H9 (cell line): ENCODE data around the gene SFXN5. TPM values are rescaled to one million over a fixed set of nuclear protein-coding genes. Genes with fewer than 3 reads are reported as not detected.

Experiments used
- DNase-seq: peaks from one replicate; pipeline ENCODE4 v3.0.0-alpha.2; 2017
- H2AFZ ChIP-seq: one replicate; pipeline ENCODE4 v1.6.1; 2013; ENCODE audit warnings: mild to moderate bottlenecking, low read length, control low read depth, moderate library complexity
- H2AK5ac ChIP-seq: 2 replicates; pipeline ENCODE4 v1.6.1; 2013; ENCODE audit warnings: low read length, control low read depth, mixed read lengths; ENCODE audit not compliant: insufficient read length
- H2BK120ac ChIP-seq: one replicate; pipeline ENCODE4 v1.6.1; 2013; ENCODE audit warnings: low read depth, mild to moderate bottlenecking, low read length, control low read depth, inconsistent platforms; ENCODE audit not compliant: poor library complexity, severe bottlenecking
- H2BK12ac ChIP-seq: 2 replicates; pipeline ENCODE4 v1.6.1; 2013; ENCODE audit warnings: low read length, control low read depth, mixed read lengths, low read depth; ENCODE audit not compliant: insufficient read length
- H2BK15ac ChIP-seq: 2 replicates; pipeline ENCODE4 v1.6.1; 2013; ENCODE audit warnings: low read depth, low read length, control low read depth
- H2BK20ac ChIP-seq: one replicate; pipeline ENCODE4 v1.6.1; 2013; ENCODE audit warnings: low read depth, mild to moderate bottlenecking, low read length, control low read depth, inconsistent platforms; ENCODE audit not compliant: poor library complexity, severe bottlenecking
- H2BK5ac ChIP-seq: 2 replicates; pipeline ENCODE4 v1.6.1; 2013; ENCODE audit warnings: low read length, control low read depth, mixed read lengths; ENCODE audit not compliant: insufficient read length
- H3K14ac ChIP-seq: 2 replicates; pipeline ENCODE4 v1.6.1; 2013; ENCODE audit warnings: low read length, control low read depth; ENCODE audit not compliant: insufficient read depth
- H3K18ac ChIP-seq: 2 replicates; pipeline ENCODE4 v1.6.1; 2013; ENCODE audit warnings: low read depth, mild to moderate bottlenecking, mixed read lengths, low read length, control low read depth; ENCODE audit not compliant: insufficient read length
- H3K23ac ChIP-seq: 2 replicates; pipeline ENCODE4 v1.6.1; 2013; ENCODE audit warnings: low read length, control low read depth, mixed read lengths, low read depth; ENCODE audit not compliant: insufficient read length
- H3K23me2 ChIP-seq: 2 replicates; pipeline ENCODE4 v1.6.1; 2013; ENCODE audit warnings: low read depth, mild to moderate bottlenecking, mixed read lengths, low read length, control low read depth; ENCODE audit not compliant: insufficient read length, poor library complexity, severe bottlenecking
- H3K27ac ChIP-seq: 2 replicates; pipeline ENCODE4 v1.5.1; 2013; ENCODE audit warnings: low read length, control low read depth, mixed read lengths, low read depth; ENCODE audit not compliant: insufficient read length
- H3K27me3 ChIP-seq: 2 replicates; pipeline ENCODE4 v1.6.1; 2013; ENCODE audit warnings: low read length, control low read depth, inconsistent platforms; ENCODE audit not compliant: insufficient read depth
- H3K4ac ChIP-seq: 2 replicates; pipeline ENCODE4 v1.6.1; 2013; ENCODE audit warnings: low read depth, mild to moderate bottlenecking, control low read depth, inconsistent platforms, low read length, moderate library complexity
- H3K4me1 ChIP-seq: 2 replicates; pipeline ENCODE4 v1.6.1; 2013; ENCODE audit warnings: low read length, control low read depth, inconsistent platforms; ENCODE audit not compliant: insufficient read depth
- H3K4me2 ChIP-seq: 2 replicates; pipeline ENCODE4 v1.6.1; 2013; ENCODE audit warnings: low read length, control low read depth, mixed read lengths; ENCODE audit not compliant: insufficient read length, insufficient read depth
- H3K56ac ChIP-seq: 2 replicates; pipeline ENCODE4 v1.6.1; 2013; ENCODE audit warnings: low read depth, mild to moderate bottlenecking, mixed read lengths, low read length, control low read depth; ENCODE audit not compliant: insufficient read length
- H3K79me1 ChIP-seq: 2 replicates; pipeline ENCODE4 v1.6.1; 2013; ENCODE audit warnings: low read depth, mild to moderate bottlenecking, moderate library complexity, low read length, control low read depth, inconsistent platforms; ENCODE audit not compliant: insufficient read depth, poor library complexity, severe bottlenecking
- H3K79me2 ChIP-seq: 2 replicates; pipeline ENCODE4 v1.6.1; 2013; ENCODE audit warnings: low read length, control low read depth, inconsistent platforms; ENCODE audit not compliant: insufficient read depth
- H3K9ac ChIP-seq: 2 replicates; pipeline ENCODE4 v1.6.1; 2013; ENCODE audit warnings: low read length, control low read depth, mixed read lengths; ENCODE audit not compliant: insufficient read length; ENCODE audit errors: extremely low read depth
- H3K9me3 ChIP-seq: one replicate; pipeline ENCODE4 v1.6.1; 2013; ENCODE audit warnings: low read depth, low read length, inconsistent platforms; ENCODE audit not compliant: control insufficient read depth
- H3T11ph ChIP-seq: one replicate; pipeline ENCODE4 v1.6.1; 2013; ENCODE audit warnings: mild to moderate bottlenecking, low read length, control low read depth, inconsistent platforms
- H4K20me1 ChIP-seq: one replicate; pipeline ENCODE4 v1.6.1; 2013; ENCODE audit not compliant: control insufficient read depth, insufficient read length, insufficient read depth
- H4K5ac ChIP-seq: 2 replicates; pipeline ENCODE4 v1.6.1; 2013; ENCODE audit warnings: low read depth, mild to moderate bottlenecking, mixed read lengths, low read length, control low read depth; ENCODE audit not compliant: insufficient read length
- H4K8ac ChIP-seq: replicated peaks from 2 replicates; pipeline ENCODE4 v1.6.1; 2013; ENCODE audit warnings: low read length, control low read depth, mixed read lengths, low read depth; ENCODE audit not compliant: insufficient read length
- H4K91ac ChIP-seq: 2 replicates; pipeline ENCODE4 v1.6.1; 2013; ENCODE audit warnings: low read depth, mild to moderate bottlenecking, moderate library complexity, mixed read lengths, low read length, control low read depth; ENCODE audit not compliant: insufficient read length
- H3K27ac Mint-ChIP-seq, 3 experiments: 2 replicates in 2 of 3; 3 replicates in 1 of 3; pipeline ENCODE4 v1.8.0; 2020 to 2021; ENCODE audit warnings: mixed read lengths in 3 of 3, mild to moderate bottlenecking in 1 of 3, moderate library complexity in 1 of 3
- H3K27me3 Mint-ChIP-seq: 2 replicates; pipeline ENCODE4 v1.8.0; 2021; ENCODE audit warnings: low read depth, mild to moderate bottlenecking, moderate library complexity, mixed read lengths
- H3K36me3 Mint-ChIP-seq, 3 experiments: 2 replicates in 2 of 3; 3 replicates in 1 of 3; pipeline ENCODE4 v1.8.0; 2020 to 2021; ENCODE audit warnings: low read depth in 3 of 3, mixed read lengths in 3 of 3; ENCODE audit not compliant: insufficient read depth in 1 of 3
- H3K4me1 Mint-ChIP-seq, 2 experiments: 2 replicates each; pipeline ENCODE4 v1.8.0; 2020; ENCODE audit warnings: mixed read lengths in 2 of 2
- H3K4me3 Mint-ChIP-seq, 2 experiments: 2 replicates in 1 of 2; 3 replicates in 1 of 2; pipeline ENCODE4 v1.8.0; 2020 to 2021; ENCODE audit warnings: mild to moderate bottlenecking in 2 of 2, mixed read lengths in 2 of 2, moderate library complexity in 1 of 2
- H3K9me3 Mint-ChIP-seq, 2 experiments: 2 replicates in 1 of 2; 3 replicates in 1 of 2; pipeline ENCODE4 v1.8.0; 2020; ENCODE audit warnings: mild to moderate bottlenecking in 2 of 2, mixed read lengths in 2 of 2, moderate library complexity in 1 of 2
- CTCF ChIP-seq: fragments of 200-600 bp; sonication (generic); conservative IDR thresholded peaks from 3 replicates; pipeline ENCODE4 v1.8.0; 2021; ENCODE audit warnings: antibody characterized with exemption, mild to moderate bottlenecking
- WGBS: extraction: QIAGEN DNeasy Blood & Tissue Kit; methylation state at CpG from one replicate; pipeline ENCODE4 v1.1.7; 2013; ENCODE audit warnings: missing lambda C conversion rate, low lambda C conversion rate, mixed read lengths; ENCODE audit not compliant: insufficient read length; ENCODE audit errors: extremely low coverage; 5-methylcytosine and 5-hydroxymethylcytosine counted together
- total RNA-seq: library from RNA; stranded (reverse); gene quantifications from 2 replicates; pipeline ENCODE4 v1.2.1, GENCODE V29; 2021

Gene SFXN5
- total RNA-seq, 1 experiment from 2014 or later = 30.9 TPM

GRCh38 chr2:72954376-72955227, 116.9 kb downstream of the SFXN5 start:
- Histone ChIP-seq H2AK5ac (no peak overlapping the region), H3K56ac (no peak overlapping the region), H2BK120ac (no peak overlapping the region), H4K20me1 (no peaks in the 10 kb centered on the region), H3K27ac (no peak overlapping the region), H4K91ac (peak overlapping the region; percentile 45), H3K4ac (no peak overlapping the region), H3T11ph (no peak overlapping the region), H3K4me2 (no peak overlapping the region), H3K4me1 (peaks cover 7% of the 10 kb centered on the region; the same call in 1 of the 2 replicates), H3K14ac (no peak overlapping the region; the same call in 1 of the 2 replicates), H3K18ac (no peak overlapping the region), H2BK15ac (no peak overlapping the region), H3K79me1 (no peaks in the 10 kb centered on the region), H4K5ac (no peak overlapping the region), H2BK20ac (no peak overlapping the region), H3K23me2 (no peaks in the 10 kb centered on the region), H2BK12ac (no peak overlapping the region), H3K9ac (no peak overlapping the region), H4K8ac (no peak overlapping the region), H2BK5ac (no peak overlapping the region), H2AFZ (no peak overlapping the region), H3K79me2 (no peaks in the 10 kb centered on the region), H3K9me3 (no peaks in the 10 kb centered on the region), H3K27me3 (no peaks in the 10 kb centered on the region), H3K23ac (no peak overlapping the region)
- Mint-ChIP-seq H3K27me3 (peaks cover 5% of the 10 kb centered on the region), H3K27ac (peak overlapping the region in 2 of 3 experiments; percentile 49 to 60; a peak in 3 of 7 replicates), H3K4me3 (no peak overlapping the region; a peak in 1 of 5 replicates), H3K4me1 (peaks cover 39 to 46% of the 10 kb centered on the region in 2 experiments), H3K36me3 (peaks cover 8 to 13% (median 8%) of the 10 kb centered on the region in 3 experiments; a peak in 6 of 7 replicates), H3K9me3 (no peaks in the 10 kb centered on the region)
- WGBS = no CpG with 5 or more reads among the region's 12 CpGs
- no peak for DNase-seq
- TF ChIP-seq CTCF = no peak
